Suppressor macrophage treated with lipopolysaccharide for 4 hours (primary cell): ENCODE results near the gene MRPL21.
"Not testable (repeated sequence)": the region's sequence is repeated elsewhere in the genome, so short reads cannot be mapped to it uniquely, and the experiment has no call there.

Experiments
- DNase-seq: peaks from one replicate; pipeline ENCODE4 v3.0.0-alpha.2; 2020

MRPL21 gene

DNA sequence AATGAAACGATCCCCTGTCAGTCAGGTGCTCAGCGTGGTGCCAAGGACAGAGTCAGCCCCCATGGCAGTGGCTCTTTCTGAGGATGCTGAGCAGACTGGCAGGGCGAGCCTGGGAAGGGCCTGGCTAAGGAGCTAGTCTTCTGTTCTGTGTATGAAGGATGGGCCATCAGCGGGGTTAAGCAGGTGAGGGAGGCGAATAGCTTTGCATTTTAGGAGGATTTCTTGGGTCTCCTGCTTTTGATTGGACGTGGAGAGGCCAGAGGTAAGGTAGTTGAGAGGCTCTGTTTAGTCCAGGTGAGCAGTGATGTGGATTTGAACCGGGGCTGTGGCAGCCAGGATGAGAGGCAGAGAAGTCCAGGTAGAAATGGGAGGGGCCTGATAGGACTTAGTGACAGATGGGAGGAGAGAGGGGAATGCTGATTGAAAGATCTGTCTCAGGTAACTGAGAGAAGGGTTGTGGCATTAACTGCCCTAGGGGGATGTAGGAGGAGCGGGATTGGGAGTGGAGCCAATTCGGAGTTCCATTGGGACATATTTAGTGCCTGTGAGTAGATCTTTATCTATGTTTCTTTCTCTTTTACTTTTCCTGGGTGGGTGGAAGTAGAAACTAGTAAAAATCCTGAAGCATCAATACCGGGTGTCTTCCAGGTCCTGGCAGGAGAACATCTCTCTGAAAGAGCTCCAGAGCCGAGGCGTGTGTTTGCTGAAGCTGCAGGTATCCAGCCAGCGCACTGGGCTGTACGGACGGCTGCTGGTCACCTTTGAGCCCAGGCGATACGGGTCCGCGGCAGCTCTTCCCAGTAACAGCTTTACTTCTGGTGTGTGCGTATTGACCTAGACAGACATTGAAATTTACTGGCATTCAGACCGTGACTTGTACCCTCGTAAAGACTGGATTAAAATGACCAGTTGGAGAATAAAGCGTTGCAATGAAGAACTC lies 2.1 kb upstream of the MRPL21 start:
- no peak for DNase-seq

DNA sequence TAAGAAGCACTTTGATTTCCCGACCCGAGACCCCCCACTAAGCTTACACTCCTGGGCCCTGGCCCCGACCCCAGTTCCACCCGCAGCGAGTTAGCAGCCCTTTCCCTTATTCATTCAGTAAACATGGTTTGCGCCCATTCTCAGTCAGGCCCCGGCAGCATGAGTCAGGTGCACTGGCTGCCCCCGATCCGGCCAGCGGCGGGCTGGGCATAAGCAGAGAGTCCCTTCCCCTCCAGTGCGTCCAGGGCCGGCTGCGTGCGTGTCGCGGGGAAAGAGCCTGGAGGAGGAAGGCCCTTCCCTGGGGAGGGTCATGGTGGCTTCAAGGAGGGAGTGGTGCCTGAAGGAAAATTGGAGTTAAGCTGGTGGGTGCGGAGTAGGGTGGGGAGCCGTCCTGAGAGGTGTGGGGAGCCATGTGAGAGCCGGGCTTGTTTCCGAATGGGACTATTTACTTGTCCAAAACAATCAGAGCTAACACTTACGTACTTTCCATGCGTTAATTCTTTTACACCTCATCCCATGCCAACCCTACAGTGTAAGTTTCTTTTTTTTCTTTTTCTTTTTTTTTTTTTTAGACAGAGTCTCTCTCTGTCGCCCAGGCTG lies 716 bp upstream of the MRPL21 start:
- DNase-seq: peak; percentile 54

DNA sequence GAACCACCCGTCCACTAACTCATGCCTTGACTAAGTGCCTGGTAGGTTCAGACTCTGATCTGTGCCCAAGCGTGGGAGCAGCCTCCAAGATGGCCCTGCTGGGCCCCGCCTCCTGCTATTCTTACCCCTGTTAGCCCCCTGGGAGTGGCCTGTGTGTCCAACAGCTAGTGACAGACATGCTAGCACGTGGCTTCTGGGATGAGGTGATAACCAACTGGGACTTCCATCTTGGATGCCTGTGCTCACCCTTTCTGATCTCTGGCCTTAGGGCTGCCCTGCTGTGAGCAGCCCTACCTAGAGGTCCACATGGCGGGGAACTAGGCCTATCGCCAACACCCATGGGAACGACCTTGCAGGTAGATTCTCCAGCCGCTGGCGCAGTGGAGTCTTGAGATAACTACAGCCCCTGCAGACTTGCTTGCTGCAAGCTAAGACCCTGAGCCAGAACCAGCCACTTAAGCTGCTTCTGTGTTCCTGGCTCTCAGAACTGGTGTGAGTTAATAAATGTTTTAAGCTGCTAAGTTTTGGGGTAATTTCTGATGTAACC lies 2.7 kb downstream of the MRPL21 start:
- DNase-seq: no peak

DNA sequence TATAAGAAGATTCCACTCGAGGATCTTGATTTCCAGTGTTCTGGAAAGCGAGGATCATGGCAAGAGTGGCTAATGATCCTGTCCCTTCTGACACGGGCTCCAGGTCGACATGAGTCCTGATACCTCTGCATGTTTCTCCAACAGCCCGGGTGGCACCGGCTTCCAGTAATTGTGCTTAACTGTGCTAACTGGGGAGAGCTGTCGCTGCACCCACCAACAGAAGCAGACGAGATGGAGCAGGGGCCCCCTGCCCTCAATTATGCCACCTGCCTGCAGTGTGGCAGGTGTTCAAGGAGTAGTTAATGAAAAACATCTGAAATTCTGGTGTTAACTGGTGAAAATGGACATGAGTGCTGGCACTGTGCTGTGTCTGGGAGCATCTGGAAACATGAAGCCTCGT lies 6.2 kb downstream of the MRPL21 start:
- no peak for DNase-seq

DNA sequence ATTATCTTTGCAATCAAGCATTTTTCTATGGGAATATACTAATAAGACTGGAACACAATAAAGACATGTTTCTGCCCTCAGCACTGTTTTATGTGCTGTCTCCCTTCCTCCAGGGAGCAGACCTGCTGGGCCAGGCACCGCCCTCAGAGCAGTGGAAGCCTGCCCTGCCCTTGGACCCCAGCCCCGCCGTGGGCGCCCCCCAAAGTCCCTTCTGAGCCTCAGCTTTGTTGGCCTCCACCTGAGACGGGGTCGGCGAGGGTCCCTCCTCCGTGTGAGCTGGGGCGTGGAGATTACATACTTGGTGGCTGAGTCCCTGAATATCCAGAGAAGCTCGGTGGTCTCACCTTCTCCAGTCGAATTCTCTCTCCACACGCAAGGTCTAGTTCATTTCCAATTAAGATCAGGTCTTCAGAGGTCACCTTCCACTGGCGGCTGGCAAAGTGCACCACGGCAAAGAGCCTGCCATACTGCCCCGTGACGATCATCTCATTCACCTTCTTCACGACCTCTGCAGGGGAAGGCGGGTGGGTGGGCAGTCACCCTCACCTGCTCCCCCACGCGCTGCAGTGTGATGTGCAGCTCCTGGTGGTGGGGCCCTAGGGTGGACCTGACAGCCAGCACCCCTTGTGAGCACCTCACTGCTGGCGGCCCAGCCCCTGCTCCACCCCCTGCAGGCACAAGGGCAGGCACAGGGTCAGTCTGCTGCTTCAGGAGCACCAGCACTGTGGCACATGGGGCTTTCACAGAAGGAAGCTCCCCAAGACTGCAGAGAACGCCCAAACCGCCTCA lies 7.3 kb downstream of the MRPL21 start:
- no peak for DNase-seq

DNA sequence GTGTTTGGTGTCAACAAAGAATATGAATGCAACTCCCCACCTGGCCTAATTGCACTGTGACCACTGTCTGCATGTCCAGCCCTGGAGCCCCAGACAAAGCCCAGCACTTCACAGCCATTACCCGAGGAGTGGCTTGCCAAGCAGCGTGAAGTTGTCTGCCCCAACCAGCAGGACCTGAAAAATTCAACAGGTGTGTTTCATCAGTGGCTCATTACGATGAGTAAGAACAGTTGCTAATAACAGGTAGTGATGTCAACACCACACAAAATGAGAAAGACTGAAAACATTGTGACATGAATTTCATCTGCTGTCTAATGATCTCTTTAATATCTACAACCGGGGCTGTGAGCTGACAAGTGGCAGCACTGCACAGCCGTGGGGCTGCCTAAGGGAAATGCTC lies 10.3 kb downstream of the MRPL21 start:
- DNase-seq: no peak

DNA sequence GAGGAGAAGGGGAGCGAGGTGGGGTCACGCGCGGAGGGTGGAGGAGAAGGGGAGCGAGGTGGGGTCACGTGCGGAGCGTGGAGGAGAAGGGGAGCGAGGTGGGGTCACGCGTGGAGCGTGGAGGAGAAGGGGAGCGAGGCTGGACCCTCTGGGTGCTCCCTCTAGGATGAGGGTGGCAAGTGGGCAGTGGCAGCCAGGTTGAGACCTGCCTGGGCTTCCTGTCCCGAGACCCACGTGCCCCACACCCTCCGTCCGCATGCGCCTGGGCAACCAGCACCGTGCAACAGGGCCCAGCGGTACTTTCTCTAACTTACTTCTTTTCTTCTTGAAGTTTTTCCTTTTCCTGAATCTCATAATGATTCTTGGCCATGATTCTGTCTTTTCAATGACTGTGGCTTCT lies 11.1 kb downstream of the MRPL21 start:
- no peak for DNase-seq

DNA sequence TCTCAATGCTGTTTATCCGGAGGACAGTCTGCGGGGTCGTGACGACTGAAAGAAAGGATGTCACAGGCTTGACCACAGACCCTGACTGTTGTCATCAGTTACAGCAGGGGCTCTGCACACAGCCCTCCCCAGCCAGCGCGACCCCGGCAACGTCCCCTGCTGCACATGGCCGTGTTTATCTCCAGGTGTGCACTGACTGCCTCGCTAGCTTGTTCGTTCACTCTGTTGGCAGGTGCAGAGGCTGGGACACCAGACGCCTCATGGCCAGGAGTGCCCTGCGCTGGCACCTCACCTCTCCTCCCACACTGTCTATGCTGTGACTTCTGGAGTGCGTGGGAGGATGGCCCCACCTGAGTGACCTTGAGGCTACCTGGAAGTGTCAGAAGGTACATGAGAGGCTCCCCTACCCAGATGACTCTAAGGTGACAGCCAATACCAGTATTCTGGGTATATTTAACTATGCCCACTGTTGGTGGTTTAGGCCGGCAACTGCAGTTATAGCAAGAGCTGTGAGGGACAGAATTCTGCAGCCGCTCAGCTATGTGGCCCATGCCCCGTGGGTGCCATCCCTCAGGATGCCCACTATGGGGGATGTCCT lies 12.2 kb downstream of the MRPL21 start:
- no peak for DNase-seq

DNA sequence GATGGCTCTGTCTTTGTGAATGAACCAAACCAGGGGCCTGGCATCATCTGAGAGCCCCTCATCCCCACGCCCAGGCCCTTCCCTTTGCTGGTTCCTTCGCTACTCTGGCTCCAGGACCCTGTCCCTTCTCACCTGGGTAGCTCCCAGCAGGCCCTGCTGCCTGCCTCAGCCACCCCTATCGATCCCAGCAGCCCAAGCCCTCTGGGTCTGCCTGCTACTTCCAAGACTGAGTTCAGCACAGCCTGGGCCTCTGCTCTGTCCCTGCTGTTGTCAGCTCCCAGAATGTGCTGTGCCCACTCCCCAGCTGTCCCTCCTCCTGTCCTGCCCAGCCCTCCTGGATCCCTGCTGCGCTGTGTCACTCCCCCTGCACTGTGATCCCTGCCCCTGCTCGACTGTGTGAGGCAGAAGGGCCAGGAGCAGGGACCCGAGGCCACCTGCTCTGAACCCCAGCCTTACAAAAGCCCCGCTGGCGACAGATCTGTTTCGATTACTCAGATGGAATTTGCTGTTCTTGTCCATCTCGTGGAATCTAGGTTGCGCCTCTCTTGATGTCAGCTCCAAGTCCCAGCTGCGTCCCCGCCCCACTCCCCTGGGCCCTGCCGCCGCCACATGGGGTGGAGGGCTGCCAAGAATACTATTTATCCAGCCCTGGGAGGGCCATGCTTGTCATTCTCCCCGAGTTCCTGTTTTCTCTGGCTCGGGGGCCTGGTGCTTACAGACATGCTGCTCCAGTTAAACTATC lies 13.0 kb downstream of the MRPL21 start:
- no peak for DNase-seq

DNA sequence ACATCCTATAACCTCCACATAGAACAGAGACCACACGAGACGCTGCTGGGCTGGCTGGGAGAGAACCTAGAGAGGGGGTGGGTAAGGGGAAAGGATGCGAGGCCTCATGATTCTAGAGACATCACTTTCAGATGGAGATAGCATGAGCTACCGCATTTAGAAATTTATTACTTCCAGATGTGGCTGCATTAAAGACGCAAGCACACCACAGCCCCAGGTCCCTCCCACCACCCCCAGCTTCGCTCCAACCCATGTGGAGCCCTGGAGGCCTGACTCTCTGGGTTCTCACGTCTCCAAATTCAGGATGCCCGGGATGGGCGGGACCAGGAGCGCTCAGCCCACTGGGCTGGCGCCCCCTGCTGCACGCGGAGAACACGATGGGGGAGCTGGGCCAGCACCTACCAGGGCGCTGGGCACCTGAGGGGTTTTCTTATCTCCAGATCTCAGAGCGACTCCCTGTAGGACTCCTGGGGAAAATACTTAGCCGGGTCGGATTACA lies 13.6 kb downstream of the MRPL21 start:
- DNase-seq: no peak

DNA sequence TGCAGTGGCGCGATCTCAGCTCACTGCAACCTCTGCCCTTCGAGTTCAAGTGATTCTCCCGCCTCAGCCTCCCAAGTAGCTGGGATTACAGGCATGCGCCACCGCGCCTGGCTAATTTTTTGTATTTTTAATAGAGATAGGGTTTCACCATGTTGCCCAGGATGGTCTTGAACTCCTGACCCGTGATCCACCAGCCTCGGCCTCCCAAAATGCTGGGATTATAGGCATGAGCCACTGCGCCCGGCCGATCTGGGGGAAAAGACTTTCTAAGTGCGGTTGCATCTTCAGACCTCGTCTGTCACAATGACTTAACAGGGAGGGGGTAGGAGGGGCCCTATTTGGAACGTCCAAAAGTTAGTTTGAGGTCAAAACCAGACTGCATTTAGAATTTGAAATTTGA lies 18.8 kb downstream of the MRPL21 start:
- not testable (repeated sequence) for DNase-seq

DNA sequence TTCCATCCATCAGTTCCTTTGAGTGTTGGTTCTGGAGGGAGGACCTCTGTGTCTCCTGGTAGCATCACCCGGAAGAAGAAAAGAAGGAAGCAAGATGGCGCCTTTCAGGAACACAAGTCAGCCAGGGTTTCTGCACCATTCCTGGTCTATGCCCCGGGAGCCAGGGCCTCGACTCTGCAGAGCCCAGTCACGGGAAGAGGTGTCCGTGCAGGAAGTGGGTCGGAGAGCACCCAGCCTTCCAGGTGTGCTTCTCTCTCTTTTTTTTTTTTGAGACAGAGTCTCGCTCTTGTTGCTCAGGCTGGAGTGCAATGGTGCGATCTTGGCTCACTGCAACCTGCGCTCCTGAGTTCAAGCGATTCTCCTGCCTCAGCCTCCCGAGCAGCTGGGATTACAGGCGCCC lies 21.2 kb downstream of the MRPL21 start:
- no peak for DNase-seq

DNA sequence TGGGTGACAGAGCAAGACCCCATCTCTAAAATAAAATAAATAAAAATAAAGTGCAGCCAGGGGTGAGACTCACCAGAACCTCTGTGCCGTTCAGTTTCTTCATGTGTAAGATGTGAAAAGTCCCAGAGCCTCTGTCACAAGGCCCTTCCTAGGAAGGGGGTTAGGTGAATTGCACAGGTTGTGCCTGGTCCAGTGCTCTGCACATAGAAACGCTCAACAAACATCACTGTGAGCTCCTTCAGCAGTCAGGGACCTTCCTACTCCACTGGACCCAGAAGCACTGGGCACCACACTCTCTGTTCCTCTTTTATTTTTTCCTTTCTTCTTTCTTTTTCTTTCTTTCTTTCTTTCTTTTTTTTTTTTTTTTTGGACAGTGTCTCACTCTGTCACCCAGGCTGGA lies 22.3 kb downstream of the MRPL21 start:
- no peak for DNase-seq

DNA sequence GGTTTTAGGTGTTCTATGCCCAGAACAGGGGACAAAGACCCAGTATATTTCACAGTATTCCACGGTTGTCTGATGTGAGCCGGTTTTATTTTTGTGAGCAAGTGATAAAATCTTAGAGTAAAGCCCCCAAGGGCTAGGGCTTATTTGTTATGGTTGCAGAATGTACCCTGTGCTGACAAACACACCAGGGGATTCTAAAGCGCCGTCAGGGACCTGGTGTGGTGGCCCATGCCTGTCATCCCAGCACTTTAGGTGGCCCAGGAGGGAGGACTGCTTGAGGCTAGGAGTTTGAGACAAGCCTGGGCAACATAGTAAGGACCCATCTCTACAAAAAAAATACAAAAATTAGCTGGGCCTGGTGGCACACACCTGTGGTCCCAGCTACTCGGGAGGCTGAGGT lies 22.8 kb downstream of the MRPL21 start:
- DNase-seq: no peak

DNA sequence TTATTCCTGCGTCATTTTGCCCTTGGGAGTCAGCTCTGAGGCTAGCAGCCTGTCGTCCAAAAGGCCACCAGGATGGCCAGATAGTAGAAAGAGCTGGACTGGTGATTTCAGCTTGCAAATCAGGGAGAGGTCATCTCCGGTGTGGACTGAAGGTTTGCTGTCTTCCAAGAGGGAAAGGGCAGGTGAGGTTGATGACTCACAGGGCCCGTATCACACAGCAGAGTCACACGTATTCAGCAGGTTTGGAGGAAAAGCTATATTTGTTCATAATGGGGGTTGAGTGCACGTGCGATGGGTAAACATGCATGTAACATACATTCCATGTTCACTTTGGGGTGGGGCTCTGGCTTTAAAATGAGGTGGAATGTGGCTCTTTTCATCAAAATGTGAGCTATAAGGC lies 25.6 kb downstream of the MRPL21 start:
- DNase-seq: no peak

DNA sequence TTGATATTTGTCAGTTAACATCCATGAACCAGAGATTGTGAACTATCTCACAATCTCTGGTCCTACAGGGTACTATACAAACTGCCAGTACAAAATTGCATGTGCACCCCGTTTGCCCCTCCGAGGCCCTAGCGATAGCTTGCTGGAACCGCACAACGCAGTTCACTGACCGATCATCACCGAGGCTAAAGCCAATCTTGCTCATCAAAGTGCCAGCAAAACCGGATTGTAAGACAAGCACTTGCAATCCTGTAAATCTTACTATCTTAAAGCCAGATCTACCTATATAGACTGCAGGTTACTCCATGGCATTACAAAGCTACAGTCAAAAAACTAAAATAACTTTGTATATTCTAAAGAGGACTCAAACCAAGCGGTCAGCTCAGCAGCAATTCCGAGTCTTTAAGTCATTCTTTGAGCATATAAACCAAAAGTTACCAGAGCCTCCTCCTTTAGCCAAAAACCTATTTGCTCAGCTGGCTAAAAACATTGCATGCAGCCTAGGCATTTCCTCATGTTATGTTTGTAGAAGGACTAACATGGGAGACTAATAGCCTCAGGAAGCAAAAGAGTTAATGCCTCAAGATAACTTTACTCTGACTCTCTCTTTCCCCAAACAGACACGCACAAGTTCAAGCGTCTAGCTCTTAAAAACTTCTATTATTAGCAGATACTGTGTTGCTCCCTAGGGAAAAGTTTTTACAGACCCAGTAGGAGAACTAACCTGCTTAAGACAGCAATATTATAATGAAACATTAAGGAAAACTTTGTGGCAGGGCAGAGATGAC lies 31.2 kb downstream of the MRPL21 start:
- no peak for DNase-seq

DNA sequence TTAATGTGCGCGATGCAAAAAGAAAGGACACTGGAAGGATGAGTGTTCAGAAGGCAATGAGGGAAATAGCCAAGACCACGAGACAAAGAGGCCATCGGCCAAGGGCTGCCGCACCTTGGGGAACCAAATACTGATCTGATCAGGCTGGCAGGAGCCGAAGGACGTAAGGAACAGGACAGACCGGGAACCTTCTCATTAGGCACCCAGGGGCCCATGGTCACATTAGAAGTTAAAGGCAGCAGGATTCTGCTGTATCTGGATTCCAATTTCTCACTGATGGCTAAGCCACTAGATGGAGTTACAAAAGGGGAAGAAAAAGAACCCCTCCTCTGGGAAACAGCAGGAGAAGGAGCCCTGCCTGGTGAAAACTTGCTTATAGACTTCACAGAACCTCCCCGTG lies 33.2 kb downstream of the MRPL21 start:
- peak; percentile 17 for DNase-seq

DNA sequence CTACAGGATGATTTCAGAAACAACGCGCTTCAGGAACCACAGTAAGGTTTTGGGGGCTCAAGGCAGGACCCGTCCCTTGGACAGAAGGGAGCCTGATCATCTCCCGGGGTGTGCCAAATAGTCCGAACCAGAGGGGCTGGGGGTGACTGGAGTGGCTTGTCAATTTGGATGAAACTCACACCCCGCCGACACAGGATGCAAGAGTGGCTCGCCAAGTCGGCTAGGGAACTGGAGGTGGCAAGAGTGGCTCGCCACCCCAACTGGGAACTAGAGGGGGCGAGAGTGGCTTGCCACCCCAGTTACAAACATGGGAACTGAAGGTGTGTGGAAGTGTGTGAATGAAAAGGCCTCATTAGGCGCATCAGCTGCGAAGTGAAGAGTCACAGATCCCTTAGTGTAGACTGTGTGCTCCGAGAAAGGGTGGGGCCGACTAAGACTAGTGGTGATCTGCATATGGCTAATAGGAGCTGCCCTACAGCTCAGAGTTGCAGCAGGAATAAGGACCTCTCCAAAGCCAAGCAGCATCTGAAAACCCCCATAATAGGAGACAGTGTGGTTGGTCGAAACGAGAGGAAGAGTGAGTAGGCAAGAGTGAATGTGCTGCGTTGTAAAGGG lies 35.3 kb downstream of the MRPL21 start:
- no peak for DNase-seq

DNA sequence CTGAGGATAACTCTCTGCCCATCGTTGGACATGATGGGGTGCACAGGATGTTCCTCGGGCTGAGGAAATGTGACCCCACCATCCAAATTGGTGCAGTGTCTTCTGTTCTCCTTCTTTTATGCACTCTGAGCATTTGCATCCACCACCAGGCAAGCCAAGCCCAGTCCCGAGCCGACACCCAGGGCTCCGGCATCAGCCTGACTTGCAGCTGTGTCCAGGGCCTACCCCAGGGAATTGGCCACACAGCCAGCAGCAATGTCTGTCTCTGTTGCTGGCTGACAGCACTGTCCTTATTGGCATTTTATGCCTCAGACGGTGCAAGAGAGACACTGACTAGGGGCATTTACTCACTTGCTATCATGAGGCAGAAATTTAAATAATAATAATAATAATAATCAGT lies 36.6 kb downstream of the MRPL21 start:
- DNase-seq: no peak

DNA sequence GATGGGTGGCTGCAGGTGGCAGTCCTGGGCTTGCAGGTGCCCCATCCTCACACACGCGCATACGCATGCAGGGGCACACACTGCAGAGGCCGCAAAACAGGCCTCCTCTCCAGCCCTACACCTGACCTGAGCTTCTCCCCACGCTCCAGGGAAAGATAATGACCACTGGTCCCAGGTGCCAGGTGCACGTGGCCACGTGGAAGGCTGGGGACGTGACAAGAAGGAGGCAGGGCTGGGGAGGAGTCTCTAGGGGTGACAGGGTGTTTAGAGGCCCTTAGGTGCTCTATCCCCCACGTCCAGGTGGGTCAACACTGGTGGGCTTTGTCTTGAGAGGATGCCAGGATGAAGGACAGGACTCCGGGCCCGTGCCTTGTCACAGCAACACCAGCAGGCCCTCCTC lies 38.4 kb downstream of the MRPL21 start:
- no peak for DNase-seq
